AG09309 (cell line): ENCODE measurements around the gene ATG5.

ENCODE experiments used
- DNase-seq: peaks from one replicate; pipeline ENCODE4 v3.0.0-alpha.2; 2010; ENCODE audit warnings: low read depth
- H3K4me3 ChIP-seq: 2 replicates; pipeline ENCODE4 v1.5.1; 2011; ENCODE audit warnings: mild to moderate bottlenecking, low read depth, low read length, moderate library complexity; ENCODE audit not compliant: control insufficient read depth
- CTCF ChIP-seq: IDR thresholded peaks from 2 replicates; pipeline ENCODE4 v1.5.1; 2011; ENCODE audit warnings: mild to moderate bottlenecking, low read depth, low read length, inconsistent platforms; ENCODE audit not compliant: insufficient read depth, control insufficient read depth; ENCODE audit errors: missing control alignments

ATG5 gene

GRCh38 chr6:106167096-106167814 lies 158.3 kb downstream of the ATG5 start:
- no peak for DNase-seq
- H3K4me3 ChIP-seq = no peak overlapping the region
- no peak for TF ChIP-seq CTCF

DNA sequence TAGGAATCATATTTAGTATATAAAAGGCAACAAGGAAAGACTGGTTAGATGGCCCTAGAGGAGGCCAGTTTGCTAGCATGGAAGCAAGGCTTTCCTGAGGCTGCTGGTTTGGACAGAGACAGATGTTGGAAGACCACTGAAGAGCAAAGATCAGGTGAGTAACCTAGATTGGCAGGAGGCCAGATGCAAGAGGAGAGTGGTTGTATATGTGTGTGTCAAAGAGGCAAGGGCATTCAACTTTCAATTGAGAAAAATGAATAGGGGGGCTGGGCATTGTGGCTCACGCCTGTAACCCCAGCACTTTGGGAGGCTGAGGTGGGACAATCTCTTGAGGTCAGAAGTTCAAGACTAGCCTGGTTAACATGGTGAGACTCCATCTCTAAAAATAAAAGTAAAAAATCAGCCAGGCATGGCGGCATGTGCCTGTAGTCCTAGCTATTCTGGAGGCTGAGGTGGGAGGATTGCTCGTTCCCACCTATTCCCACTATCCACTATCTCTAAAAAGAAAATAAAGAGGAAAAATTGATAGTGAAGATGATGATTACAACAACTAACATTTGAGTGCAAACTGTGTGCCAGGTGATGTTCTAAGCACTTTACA lies 159.6 kb downstream of the ATG5 start:
- DNase-seq = no peak
- TF ChIP-seq CTCF = no peak

GRCh38 chr6:106163966-106164877 lies 161.3 kb downstream of the ATG5 start:
- DNase-seq = peak; percentile 87
- H3K4me3 ChIP-seq = no peak overlapping the region
- no peak for TF ChIP-seq CTCF

More for the DNA sequence above, 159.6 kb downstream of the ATG5 start:
- no peak overlapping the region for H3K4me3 ChIP-seq

DNA sequence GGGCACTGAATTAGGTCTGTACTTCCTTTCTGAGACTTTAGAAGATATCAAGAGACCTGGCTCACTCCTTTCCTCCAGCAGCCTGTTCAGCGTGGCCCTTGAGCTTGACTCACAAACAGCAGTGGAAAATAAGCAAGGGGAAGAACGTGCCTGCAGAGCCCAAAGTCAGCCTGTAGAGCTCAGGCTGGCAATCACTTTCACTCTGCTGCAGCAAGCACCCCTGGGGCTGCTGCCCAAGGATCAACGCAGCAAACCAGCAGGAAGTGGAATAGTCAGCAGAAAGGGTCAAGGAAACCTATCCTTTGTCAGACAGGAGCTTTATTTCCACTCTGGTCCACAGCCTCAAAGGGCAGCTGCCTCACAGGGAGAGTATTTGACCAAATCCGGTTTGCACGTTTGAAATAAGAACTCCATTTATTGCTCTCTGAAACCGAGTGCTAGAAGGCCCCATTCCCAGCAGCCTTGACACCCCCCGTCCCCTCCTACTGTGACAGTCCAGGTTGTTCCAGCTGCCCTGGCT lies 162.1 kb downstream of the ATG5 start:
- peak; percentile 61 for DNase-seq
- H3K4me3 ChIP-seq = no peak overlapping the region
- peak; percentile 21 for TF ChIP-seq CTCF

GRCh38 chr6:106162921-106163320 lies 162.6 kb downstream of the ATG5 start:
- no peak for TF ChIP-seq CTCF
- H3K4me3 ChIP-seq = no peak overlapping the region
- no peak for DNase-seq

DNA sequence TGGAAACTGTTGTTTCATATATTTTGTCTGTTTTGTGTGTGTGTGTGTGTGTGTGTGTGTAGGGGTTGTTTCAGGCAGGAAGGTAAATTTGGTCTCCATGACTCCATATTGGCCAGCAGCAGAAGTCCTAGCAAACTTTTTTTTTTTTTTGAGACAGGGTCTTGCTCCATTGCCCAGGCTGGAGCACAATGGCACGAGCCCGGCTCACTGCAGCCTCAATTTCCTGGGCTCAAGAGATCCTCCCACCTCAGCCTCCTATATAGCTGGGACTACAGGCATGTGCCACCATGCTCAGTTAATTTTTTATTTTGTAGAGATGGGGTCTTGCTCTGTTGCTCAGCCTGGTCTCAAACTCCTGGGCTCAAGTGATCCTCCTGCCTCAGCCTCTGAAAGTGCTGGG lies 163.7 kb downstream of the ATG5 start:
- H3K4me3 ChIP-seq = no peak overlapping the region
- no peak for TF ChIP-seq CTCF
- DNase-seq = no peak
